ENCODE measurements around the gene METTL17. TPM values are rescaled to one million over a fixed set of nuclear protein-coding genes. Genes with fewer than 3 reads are reported as not detected.

The METTL17 gene
- total and polyA plus RNA-seq, 2 of the 13 experiments (the other 11 are each of a cell fraction or from before 2014, with no cell fraction given), result 122 to 199 TPM

DNA sequence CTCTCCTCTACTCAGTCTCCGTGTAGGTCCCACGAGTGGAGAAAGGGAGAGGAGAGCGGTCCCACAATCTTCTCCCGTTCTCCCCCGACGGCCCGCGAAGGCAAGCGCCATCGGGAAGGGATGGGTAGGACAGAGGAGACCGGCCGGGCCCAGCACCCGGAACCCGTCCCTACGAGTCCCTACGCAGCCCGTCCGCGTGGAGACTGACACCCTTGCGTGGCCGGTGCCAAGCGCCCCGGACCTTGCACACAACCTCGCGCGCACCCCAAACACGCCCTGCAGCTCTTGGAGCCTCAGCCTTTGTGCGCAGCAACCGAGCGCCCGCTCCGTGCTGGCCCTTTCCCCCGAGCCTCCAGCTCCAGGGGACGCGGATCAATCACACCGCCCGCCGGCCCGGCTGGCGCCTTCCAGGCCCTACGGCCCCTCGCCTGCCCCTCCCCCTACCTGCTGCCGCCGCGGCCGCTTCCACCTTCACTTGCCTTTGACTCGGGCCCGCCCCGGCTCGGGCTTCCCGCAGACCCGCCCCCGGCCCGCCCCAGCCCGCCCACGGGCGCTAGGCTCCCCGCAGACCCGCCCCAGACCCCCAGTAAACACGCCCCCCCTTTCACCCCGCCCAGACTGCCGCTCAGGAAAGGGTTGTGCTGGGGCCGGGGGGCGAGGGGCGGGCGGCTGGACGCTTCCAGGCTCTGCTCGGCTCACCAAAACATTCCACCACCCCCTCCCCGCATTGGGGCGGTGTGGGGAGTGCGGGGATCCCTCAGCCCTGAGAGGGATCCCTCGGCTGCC lies 35.0 kb downstream of the METTL17 start, which contains the start of gene NDRG2 (continued):
- TF ChIP-seq ZNF550 (CRISPR knock-in tag; IDR thresholded peaks at IDR 0.05; ENCODE audit: borderline replicate concordance) (no peak), ZSCAN30 (CRISPR knock-in tag; IDR thresholded peaks at IDR 0.05) (0 out of 2 replicates have a peak, but pooled peaks have one; percentile 76), ZNF724P (CRISPR knock-in tag; IDR thresholded peaks at IDR 0.05; ENCODE audit: borderline replicate concordance) (no peak), YEATS4 (CRISPR knock-in tag; IDR thresholded peaks at IDR 0.05; ENCODE audit: borderline replicate concordance) (peak; percentile 85), ZNF160 (CRISPR knock-in tag; IDR thresholded peaks at IDR 0.05) (0 out of 2 replicates have a peak, but pooled peaks have one; percentile 84), ZNF703 (CRISPR knock-in tag; IDR thresholded peaks at IDR 0.05; ENCODE audit: borderline replicate concordance) (no peak), SNAI1 (CRISPR knock-in tag; IDR thresholded peaks at IDR 0.05; ENCODE audit: borderline replicate concordance) (peak; percentile 83), ARID4A (CRISPR knock-in tag; IDR thresholded peaks at IDR 0.05; ENCODE audit: borderline replicate concordance) (peak; percentile 80), ZNF883 (CRISPR knock-in tag; IDR thresholded peaks at IDR 0.05; ENCODE audit: not compliant biosample characterization) (no peak), ZNF615 (CRISPR knock-in tag; IDR thresholded peaks at IDR 0.05; ENCODE audit: borderline replicate concordance) (peak; percentile 83), ZNF547 (CRISPR knock-in tag; IDR thresholded peaks at IDR 0.05) (peak; percentile 53; the same call in 1 of the 2 replicates), ZNF230 (CRISPR knock-in tag; IDR thresholded peaks at IDR 0.05) (no peak), ZFP36 (IDR thresholded peaks at IDR 0.05; ENCODE audit: borderline replicate concordance, low read depth, low read length, partially characterized antibody) (no peak)
- TF ChIP-seq, protein P1, sequence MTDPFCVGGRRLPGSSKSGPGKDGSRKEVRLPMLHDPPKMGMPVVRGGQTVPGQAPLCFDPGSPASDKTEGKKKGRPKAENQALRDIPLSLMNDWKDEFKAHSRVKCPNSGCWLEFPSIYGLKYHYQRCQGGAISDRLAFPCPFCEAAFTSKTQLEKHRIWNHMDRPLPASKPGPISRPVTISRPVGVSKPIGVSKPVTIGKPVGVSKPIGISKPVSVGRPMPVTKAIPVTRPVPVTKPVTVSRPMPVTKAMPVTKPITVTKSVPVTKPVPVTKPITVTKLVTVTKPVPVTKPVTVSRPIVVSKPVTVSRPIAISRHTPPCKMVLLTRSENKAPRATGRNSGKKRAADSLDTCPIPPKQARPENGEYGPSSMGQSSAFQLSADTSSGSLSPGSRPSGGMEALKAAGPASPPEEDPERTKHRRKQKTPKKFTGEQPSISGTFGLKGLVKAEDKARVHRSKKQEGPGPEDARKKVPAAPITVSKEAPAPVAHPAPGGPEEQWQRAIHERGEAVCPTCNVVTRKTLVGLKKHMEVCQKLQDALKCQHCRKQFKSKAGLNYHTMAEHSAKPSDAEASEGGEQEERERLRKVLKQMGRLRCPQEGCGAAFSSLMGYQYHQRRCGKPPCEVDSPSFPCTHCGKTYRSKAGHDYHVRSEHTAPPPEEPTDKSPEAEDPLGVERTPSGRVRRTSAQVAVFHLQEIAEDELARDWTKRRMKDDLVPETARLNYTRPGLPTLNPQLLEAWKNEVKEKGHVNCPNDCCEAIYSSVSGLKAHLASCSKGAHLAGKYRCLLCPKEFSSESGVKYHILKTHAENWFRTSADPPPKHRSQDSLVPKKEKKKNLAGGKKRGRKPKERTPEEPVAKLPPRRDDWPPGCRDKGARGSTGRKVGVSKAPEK (CRISPR knock-in tag; IDR thresholded peaks at IDR 0.05; ENCODE audit: borderline replicate concordance), result no peak

All from HepG2 (cell line).